Inflammatory macrophage (primary cell): ENCODE results near the gene RIC3.

Experiments
- DNase-seq, 2 donors: peaks; one replicate each; pipeline ENCODE4 v3.0.0-alpha.2; 2020 to 2022

Gene RIC3

GRCh38 chr11:8102296-8102915, 66.4 kb downstream of the RIC3 start:
- no peak for DNase-seq

GRCh38 chr11:8101421-8101820, 67.4 kb downstream of the RIC3 start:
- DNase-seq = no peak

DNA sequence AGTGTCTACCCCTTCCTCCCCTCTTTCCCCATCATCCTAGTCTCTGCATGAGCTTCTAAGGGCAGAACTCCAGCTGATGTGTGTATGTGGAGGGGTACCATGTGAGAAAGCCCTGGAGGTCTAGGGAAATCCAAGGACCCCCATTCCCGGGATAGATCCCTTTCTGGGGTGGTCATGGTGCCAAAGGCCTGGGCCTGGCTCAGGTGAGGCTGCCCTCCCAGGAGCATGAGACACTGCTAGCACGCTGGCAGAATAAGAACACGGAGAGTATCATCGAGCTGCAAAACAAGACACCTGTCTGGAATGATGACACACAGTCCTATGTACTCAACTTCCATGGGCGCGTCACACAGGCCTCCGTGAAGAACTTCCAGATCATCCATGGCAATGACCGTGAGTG, 68.2 kb downstream of the RIC3 start:
- no peak for DNase-seq

GRCh38 chr11:8100158-8100557, 68.7 kb downstream of the RIC3 start:
- DNase-seq = no peak

DNA sequence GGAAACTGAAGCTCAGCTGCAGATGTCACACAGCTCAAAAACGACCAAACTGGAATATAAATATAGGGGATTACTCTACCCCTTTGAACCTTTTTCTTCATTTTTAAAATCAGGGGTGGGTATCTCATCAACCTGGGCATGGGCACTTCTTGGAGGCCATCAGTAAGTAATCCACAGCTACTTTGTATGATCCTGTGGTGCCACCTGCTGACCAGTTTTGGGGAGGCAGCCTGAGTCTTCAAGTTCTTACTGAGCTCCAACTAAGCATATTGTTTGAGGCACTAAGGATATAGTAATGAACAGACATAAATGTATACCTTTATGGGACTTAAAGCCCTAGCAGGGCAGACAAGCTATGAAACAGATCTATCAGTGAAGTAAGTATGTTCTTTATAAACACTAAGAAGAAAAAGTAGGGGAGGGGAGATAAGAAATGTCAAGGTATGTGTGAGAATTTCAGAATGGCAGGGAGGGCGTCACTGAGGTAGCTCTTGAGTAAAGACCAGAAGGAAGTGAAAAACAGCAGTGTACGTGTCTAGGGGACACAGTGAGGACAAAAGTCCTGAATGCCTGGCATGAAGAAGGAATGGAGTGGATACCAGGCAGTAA, 69.4 kb downstream of the RIC3 start:
- DNase-seq = peak; percentile 78 to 79

DNA sequence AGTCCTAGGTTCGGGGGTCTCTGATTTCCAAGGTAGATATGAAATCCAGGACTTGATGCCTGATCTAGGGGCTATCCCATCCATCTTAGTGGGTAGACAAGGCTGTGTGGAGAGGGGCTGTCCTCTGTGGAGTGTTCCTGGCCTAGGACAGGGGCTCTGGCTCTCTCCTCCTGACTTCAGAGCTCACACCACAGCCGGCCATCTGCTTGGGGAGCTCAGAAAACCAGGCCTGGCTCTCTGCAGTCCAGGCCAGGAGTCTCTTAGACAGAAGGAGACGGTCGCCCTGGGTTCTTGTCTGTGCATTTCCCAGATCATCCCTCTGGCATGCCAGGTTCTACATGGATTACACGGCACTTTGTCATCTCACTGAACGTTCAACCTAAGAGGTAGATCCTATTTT, 69.9 kb downstream of the RIC3 start:
- DNase-seq = no peak

- no peak for DNase-seq
These were observed 70.5 kb downstream of the RIC3 start for GRCh38 chr11:8098361-8098760.

GRCh38 chr11:8097926-8098325, 70.9 kb downstream of the RIC3 start:
- no peak for DNase-seq

- no peak for DNase-seq
These were observed 71.4 kb downstream of the RIC3 start for GRCh38 chr11:8097468-8097867.

DNA sequence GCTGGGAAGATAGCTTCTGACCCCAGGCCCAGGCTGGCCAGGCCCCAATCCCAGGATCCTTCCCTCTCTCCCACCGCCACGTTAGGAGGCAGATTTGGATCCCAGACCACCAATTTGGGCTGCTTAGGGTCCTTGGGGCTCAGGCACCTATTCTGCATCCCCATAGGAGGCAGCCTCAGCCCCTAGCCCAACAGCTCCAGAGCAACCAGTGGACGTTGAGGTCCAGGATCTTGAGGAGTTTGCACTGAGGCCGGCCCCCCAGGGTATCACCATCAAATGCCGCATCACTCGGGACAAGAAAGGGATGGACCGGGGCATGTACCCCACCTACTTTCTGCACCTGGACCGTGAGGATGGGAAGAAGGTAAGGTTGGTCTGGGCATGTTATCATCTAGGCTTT, 71.8 kb downstream of the RIC3 start:
- no peak for DNase-seq

- DNase-seq = no peak
These were observed 72.2 kb downstream of the RIC3 start for GRCh38 chr11:8096575-8096974.

GRCh38 chr11:8095806-8096522, 72.9 kb downstream of the RIC3 start:
- DNase-seq = no peak

DNA sequence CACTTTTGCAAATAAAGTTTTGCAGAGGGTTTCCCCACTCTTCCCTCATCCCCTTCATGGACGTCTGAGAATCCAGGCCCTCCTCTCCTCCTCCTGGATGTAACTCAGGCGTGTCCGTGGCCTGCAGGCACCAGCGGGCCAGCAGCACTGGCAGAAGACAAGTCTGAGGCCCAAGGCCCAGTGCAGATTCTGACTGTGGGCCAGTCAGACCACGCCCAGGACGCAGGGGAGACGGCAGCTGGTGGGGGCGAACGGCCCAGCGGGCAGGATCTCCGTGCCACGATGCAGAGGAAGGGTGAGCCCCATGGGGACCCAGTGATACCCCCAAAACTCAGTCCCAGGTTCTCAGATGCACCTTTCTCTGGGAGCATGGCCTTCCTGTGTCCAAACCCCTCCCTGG, 73.5 kb downstream of the RIC3 start:
- DNase-seq = no peak

DNA sequence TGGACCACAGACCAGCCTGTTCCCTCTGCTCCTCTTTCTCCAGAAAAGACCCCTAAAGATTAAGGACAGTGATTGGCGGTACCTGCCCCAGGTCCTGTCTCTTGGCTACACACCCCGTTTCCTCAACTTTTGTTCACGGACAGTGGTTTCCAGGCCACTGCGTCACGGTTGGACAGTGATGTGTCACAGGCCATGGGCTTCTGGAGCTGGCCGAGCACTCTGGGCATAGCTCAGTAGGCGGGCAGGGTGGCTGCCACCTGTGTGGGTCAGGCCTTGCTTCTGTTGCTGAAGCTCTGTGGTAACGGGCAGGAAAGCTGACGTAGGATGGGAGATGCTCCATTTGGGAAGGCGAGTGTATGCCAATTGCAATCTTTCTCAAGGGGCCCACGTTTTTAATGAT, 74.2 kb downstream of the RIC3 start:
- DNase-seq = no peak

DNA sequence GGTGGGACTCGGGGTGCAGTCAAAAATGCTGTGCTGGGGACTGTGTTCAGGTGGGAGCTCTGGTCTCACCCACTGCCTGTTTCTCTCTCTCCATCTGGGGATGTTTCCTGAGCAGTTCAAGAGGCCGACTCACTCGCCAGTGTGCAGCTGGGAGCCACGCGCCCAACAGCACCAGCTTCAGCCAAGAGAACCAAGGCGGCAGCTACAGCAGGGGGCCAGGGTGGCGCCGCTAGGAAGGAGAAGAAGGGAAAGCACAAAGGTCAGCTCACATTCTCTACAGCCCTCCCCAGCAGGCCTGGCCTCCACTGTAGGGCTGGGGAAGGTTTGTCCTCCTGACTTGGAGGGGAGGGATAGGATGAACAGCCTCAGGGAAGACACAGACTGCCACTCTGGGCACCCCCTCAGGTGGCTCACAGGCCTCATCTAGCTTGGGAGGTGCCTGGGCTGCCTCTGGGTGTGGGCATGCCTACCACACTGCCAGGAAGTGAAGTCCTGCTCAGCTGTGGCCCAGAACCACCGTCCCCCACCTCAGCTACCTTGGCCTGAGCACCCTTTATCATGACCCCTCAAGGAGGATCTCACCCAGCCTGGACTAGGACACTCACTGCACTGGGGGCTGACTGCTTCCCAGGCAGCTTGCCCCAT, 74.8 kb downstream of the RIC3 start:
- DNase-seq = no peak

- DNase-seq = peak; percentile 60 to 72
These were observed 76.0 kb downstream of the RIC3 start for GRCh38 chr11:8092587-8093424.

GRCh38 chr11:8091721-8092120, 77.1 kb downstream of the RIC3 start:
- DNase-seq = no peak

DNA sequence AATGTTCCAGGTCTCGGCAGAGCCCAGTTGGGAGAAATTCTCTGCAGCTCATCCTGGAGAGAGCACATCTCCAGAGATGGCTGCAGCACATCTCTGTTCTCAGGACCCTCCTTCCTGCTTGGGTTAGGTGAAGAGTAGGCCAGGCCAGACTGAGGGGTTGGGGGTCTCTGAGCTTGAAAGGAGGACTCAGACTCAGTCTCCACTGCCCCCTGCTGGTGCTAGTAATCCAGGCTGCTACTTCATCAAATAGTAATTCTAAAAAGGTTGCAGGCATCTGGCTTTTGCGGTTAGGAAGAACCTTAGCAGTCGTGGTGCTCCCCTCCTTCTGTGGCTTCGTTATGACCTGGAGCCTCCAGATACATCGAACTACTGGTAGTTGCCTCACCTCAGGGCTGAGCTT, 78.1 kb downstream of the RIC3 start:
- peak in 1 of 2 donors; percentile 15 for DNase-seq

GRCh38 chr11:8089791-8090510, 78.9 kb downstream of the RIC3 start:
- DNase-seq = no peak

DNA sequence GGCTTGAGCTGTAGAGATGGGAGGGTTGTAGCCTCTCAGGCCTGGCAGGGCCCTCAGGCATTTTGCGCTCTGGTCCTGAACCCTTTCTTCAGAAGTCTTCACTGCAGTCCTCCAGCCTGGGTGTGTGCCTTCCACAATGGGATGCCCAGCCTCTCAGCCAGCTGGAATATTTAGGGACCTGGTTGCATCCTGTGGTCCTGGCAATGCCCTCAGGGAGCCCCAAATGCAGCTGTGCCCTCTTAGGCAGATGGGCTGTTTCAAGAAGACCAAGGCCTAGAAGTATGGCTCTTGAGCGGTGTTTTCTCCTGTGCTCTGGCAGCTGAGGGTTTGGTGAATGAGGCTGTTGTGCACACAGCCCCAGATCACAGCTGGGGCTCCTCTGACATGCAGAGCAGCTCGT, 81.1 kb downstream of the RIC3 start:
- DNase-seq = no peak

DNA sequence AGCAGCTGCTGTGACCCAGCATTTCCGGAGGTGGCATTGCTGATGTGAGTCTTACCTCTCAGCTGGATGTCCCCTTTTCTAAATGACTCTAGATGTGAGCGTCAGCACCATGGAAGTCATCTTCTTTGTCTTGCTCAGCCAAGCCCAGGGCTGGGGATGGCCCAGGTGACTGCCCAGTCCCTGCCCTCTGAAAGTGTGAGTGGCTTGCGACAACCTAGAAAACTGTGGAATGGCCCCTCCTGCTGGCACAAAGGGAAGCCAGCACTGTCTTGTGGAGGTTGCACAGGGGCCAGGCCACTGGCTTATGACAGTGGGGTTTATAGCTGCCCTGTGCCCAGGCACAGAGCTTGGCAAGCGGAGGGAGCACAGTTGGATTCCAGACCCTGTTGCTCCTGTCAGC, 81.6 kb downstream of the RIC3 start:
- DNase-seq = no peak

GRCh38 chr11:8086571-8086970, 82.3 kb downstream of the RIC3 start:
- DNase-seq = no peak
